ENCODE data around the gene SLC13A3.

The SLC13A3 gene

DNA sequence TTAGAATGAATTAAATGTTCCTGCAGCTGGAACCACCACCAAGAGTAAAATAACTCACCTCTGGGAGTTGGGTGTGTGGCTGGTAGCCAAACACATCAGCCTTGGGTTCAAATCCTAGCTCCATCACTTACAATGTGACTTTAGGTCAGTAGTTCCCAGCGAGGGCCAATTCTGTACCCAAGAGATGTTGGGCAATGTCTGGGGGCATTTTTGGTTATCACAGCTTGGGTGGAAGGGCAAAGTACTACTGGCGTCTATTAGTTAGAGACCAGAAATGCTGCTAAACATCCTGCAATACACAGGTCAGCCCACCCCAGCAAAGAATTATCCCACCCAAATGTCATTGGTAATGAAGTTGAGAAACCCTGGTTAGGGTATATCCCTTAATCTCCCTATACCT, 48.8 kb downstream of the SLC13A3 start:
- no peak for DNase-seq

DNA sequence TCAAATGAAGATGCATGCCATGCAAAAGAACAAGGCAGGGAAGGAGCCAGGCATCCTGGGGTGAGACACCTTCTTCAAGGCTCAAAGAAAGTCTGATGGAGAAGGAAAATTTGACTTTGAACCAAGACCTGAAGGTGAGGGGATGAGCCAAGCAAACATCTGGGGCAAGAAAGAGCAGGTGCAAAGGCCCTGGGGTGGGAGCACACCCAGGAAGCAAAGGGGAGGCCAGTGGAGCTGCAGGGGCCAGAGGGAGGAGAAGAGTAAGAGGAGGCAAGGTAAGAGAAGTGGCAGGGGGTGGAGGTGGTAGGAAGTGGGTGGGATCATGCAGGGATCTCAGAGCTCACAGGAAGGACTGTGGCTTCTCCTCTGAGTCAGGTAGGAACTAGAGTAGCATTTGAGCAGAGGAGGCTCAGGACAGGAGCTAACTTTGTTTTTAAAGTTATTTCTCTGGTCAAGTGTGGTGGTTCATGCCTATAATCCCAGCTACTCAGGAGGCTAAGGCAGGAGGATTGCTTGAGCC, 49.6 kb downstream of the SLC13A3 start:
- no peak for DNase-seq

DNA sequence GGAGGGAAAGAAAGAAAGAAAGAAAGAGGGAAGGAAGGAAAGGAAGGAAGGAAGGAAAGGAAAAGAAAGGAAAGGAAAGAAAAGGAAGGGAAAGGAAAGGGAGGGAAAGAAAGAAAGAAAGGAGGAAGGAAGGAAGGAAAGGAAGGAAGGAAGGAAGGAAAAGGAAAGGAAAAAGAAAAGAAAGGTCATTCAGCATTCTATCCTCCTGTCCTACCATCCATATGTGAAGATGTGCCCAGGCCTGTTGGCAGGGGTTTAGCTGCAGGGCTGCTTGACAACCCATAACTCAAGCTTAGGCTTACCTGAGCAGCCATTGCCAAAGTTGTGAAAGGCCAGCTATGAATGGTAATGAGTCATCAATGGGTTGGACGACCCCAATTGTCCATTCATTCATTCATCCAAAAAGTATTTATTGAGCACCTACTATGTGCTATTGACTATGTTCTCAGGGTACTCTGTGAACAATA, 50.9 kb downstream of the SLC13A3 start:
- DNase-seq: no peak

DNA sequence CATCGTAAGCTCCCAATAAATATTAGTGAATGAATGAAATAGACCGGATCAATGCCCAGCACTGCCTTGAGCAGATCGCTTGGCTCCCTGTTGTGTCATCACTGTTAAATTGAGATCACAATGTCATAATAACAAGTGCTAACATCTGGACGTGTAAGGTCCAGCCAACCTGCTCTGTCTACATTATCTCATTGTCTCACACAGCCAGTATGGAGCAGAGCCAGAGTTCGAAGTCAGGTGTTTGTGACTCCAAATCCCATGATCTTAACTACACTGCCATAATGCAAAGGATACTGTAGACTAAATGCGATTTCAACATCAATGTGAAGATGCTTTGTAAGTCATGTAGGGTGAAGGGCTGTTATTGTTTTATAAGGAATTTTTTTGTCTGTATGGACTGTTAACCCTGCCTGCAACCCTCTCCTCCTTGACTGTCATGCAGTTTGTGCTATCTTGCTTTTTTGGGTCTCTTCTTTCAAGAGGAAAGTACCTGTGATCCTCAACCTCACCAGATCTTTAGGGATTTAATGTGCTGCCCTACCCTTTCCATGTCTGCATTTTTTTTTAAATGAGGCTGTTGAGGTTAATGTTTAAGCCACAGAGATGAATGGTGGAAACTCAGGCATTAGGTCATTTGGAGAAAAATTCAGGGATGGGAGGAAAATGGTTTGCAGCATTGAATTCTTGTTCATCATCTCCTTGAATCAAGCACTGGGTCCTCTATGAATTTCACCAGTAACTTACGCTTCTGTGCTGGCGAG, 51.9 kb downstream of the SLC13A3 start:
- no peak for DNase-seq

DNA sequence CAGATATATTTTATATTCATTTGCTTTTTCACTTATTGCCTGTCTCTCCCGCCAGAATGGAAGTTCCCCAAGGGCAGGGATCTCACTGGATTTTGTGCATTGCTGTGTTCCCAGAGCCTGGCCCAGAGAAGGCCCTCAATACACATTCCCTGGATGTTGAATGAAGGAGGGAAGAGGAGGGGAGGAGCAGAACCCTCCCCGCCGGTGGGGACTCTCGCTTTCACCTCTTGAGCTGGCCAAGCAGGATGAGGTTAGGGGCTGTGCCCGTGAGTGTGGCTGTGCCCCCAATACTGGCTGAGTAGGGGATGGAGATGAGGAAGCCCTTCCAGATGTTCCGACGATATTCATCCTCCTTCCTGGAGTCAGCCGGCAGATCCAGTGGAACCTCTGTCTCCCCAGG, 55.3 kb downstream of the SLC13A3 start:
- DNase-seq: no peak

DNA sequence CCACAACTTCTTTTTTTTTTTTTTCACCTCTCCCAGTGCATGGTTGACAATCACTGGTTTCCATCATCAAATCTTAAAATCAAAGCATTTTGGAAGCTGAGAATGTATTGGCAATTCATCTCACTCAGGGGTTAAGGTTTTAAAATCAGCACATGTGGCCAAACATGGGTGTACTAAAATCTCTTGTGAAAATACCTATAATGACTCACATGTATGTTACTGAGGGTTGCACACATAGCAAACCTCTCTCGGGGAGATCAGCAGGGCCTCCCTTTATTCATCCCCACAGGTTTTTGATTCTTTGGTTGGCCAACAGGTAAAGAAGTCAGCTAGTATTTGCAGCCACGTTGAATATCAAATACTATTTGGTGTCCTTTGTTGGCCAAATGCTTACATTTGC, 56.5 kb downstream of the SLC13A3 start:
- DNase-seq: no peak

- peak; percentile 6 for DNase-seq
Measured at GRCh38 chr20:46592580-46593362, 58.5 kb downstream of the SLC13A3 start.

- DNase-seq: no peak
Measured at GRCh38 chr20:46590443-46590842, 60.8 kb downstream of the SLC13A3 start.

- DNase-seq: no peak
Measured at GRCh38 chr20:46588532-46589511, 62.4 kb downstream of the SLC13A3 start.

DNA sequence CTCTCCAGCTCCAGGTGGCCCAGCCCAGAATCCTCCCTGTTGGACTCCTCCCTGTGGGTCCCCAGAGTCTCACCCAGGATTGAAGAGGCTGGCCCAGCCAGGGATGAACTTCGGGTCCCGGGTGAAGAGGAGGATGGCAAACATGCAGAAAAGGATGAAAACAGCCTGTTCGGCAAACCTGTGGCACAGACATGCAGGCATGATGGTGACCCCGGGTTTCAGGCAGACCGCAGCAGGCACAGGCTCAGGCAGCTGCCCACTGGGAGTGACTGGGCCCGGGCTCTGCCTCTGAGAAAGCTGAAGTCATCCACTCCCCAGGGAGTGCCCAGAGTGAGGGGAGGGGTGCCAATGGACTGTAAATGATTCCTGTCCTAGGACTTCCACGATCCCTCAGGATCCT, 63.3 kb downstream of the SLC13A3 start:
- DNase-seq: no peak

DNA sequence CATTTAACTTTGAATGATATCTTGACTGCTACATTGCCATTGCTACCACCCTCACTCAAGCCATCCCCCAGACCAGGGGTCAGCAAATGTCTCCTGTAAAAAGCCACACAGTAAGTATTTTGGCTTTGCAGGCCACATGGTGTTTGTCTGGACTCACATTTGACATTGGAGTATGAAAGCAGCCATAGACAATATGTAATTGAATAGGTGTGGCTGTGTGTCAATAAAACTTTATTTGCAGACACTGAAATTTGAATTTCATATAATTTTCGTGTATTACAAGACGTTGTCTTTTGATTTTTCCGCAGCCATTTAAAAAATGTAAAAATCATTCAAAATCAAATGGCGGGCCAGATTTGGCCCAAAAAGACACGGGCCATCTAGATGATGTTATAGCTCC, 64.5 kb downstream of the SLC13A3 start:
- no peak for DNase-seq

- DNase-seq: no peak
Measured at GRCh38 chr20:46584508-46584907, 66.8 kb downstream of the SLC13A3 start.

DNA sequence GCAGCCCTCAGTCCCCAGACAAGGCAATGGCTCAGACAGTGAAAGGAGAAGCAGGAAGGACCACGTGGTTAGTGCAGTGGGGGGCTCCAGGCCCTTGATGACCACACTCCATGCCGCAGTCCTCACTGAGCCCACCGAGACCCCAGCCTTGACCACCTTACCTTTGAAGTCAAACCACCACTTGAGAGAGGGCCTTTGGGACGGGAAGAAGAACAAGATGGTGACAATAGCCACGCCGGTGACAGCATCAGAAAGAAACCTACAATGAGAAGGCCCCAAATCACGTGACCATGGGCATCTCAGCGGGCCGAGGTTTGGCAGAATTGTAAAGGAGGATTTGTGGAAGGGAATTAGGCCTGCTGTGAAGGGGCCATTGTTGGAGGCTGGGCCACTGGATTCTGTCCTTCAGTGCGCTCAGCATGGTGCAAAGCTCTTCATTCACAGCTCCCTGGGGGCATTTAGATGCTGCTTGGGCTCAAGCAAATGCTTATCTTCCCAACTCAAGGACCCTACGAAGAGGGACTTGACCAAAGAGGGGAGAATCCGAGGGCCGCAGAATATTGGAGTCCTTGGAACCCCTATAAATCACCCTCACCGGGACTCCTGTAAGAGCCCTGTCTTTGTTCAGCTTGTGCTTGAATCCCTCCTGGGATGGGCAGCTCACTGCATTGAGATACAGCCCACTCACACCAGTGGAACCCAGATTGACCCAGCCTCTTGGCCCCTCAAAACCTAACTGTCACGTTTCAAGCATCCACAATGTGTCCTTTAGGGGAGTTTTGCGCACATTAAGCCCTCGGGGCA, 67.6 kb downstream of the SLC13A3 start:
- DNase-seq: no peak

DNA sequence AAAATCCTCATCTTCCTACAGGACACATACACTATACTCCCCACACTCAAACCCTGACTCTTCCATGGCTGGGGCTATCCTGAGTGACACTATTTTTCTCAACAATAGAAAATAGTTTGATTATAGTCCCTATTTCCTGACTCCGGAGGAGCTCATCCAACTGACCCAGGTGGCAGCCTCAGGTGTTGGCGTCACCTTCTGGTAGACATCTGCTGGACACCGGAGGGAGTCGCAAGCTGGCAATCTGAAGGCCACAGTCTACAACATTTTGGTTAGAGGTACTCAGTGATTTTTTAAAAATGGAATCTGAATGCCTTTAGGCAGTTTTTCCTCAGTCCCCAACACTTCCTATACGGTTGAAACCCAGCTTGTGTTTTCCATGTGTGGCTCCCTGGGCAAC, 68.6 kb downstream of the SLC13A3 start:
- no peak for DNase-seq

- DNase-seq: no peak
Measured at GRCh38 chr20:46581391-46581790, 69.9 kb downstream of the SLC13A3 start.

- DNase-seq: no peak
Measured at GRCh38 chr20:46580613-46581205, 70.5 kb downstream of the SLC13A3 start.

DNA sequence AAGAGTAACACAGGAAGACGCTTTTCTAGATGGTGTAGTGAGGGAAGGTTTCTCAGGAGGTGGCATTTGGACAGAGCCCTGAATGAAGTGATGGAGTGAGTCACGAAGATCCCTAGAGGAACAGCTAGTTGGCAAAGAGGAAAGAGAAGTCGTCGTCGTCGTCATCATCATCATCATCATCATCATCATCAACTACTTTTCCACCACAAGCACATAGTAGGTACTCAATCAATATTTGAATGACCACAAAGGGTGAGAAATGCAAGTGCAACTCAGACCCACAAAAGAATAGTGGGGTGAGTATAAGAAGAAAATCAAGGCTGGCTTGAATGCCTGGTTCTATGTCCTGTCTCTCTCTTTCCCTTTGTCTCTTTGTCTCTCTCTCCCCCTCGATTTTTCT, 72.5 kb downstream of the SLC13A3 start:
- DNase-seq: no peak

DNA sequence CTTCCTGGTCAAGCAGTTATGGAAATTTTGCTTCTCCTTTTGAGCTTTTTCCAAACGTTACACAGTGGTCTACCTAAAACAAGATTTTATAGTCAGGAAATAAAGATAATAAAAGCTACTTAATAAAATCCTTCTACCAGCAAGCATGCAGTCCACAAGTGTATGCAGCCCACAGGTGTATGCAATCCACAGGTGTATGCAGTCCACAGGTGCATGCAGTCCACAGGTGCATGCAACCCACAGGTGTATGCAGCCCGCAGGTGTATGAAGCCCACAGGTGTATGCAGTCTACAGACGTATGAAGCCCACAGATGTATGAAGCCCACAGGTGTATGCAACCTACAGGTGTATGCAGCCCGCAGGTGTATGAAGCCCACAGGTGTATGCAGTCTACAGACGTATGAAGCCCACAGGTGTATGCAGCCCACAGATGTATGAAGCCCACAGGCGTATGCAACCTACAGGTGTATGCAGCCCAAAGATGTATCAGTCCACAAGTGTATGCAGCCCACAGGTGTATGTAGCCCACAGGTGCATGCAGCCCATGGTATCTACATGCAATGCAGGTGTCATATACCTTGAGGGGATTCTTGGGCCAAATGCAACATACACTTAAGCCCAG, 74.4 kb downstream of the SLC13A3 start:
- DNase-seq: no peak

GRCh38 chr20:46575937-46576461, 75.3 kb downstream of the SLC13A3 start:
- DNase-seq: no peak

DNA sequence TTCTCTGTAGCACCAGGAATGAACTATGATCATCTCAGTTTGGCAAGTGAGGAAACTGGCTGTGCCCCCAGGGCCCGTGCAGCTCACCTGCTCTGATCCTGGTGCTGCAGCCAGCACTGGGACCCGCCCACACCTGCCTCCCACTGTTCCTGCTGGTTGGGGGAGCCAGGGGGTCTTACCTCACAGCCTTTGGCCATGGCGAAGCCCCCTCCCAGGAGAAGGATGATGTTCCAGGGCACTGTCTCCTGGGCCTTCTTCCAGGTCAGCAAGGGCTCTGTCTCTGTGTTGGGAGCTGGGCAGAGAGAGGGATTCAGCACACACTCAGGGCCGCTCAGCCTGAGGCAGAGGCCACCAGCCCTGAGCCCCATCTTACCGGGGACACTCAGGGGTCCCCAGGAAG, 75.9 kb downstream of the SLC13A3 start:
- no peak for DNase-seq

All from activated naive CD4-positive, alpha-beta T cell treated with Interleukin-2 at 50 U/mL for 16 hours (primary cell).